Thoracic aorta (tissue), 2 donors: Measurements from ENCODE around the gene MRPS34. TPM values are rescaled to one million over a fixed set of nuclear protein-coding genes. Genes with fewer than 3 reads are reported as not detected.

Source experiments
- ATAC-seq: fragments of 150-250 bp; one replicate; pipeline ENCODE4 v1.8.0; 2017; ENCODE audit warnings: low read depth; ENCODE audit not compliant: insufficient number of reproducible peaks, low FRiP score
- DNase-seq: peaks from one replicate; pipeline ENCODE4 v3.0.0-alpha.2; 2020; ENCODE audit warnings: low spot score
- H3K27ac ChIP-seq, 2 donors: fragments of 200-600 bp; sonication (generic); 1 replicate in 1 of 2; 2 replicates in 1 of 2; pipeline ENCODE4 v1.5.1; 2016; ENCODE audit warnings: mild to moderate bottlenecking in 2 of 2, moderate library complexity in 2 of 2
- H3K27me3 ChIP-seq: fragments of 200-600 bp; sonication (generic); replicated peaks from 2 replicates; pipeline ENCODE4 v1.6.0; 2016; ENCODE audit warnings: mild to moderate bottlenecking; ENCODE audit not compliant: insufficient read depth
- H3K36me3 ChIP-seq: fragments of 200-600 bp; sonication (generic); one replicate; pipeline ENCODE4 v1.5.1; 2016
- H3K4me1 ChIP-seq, 2 donors: fragments of 200-600 bp; sonication (generic); 1 replicate in 1 of 2; 2 replicates in 1 of 2; pipeline versions ENCODE4 v1.5.1 to v1.6.0; 2016; ENCODE audit warnings: low read depth in 2 of 2, mild to moderate bottlenecking in 1 of 2; ENCODE audit not compliant: control insufficient read depth in 1 of 2
- H3K4me3 ChIP-seq: fragments of 200-600 bp; sonication (generic); 2 replicates; pipeline ENCODE4 v1.5.1; 2016; ENCODE audit warnings: mild to moderate bottlenecking
- H3K9me3 ChIP-seq: fragments of 200-600 bp; sonication (generic); 2 replicates; pipeline ENCODE4 v1.5.1; 2016
- CTCF ChIP-seq: fragments of 200-600 bp; sonication (generic); IDR thresholded peaks from one replicate; pipeline ENCODE4 v1.5.1; 2019; ENCODE audit warnings: antibody characterized with exemption
- total RNA-seq, 2 donors: library from RNA; depleted of rRNA; stranded (reverse); fragments of >200 nt; gene quantifications; one replicate each; pipeline versions ENCODE4 v1.1.0 to v1.2.3, GENCODE V29; 2016

MRPS34 gene
- total RNA-seq, 2 donors from 2014 or later = 36.9 to 48.3 TPM

- DNase-seq = no peak
- Histone ChIP-seq H3K4me3 (no peak overlapping the region), H3K36me3 (peaks cover 37% of the 10 kb centered on the region), H3K9me3 (no peaks in the 10 kb centered on the region), H3K27me3 (no peaks in the 10 kb centered on the region), H3K4me1 (no peaks in the 10 kb centered on the region), H3K27ac (no peak overlapping the region)
- TF ChIP-seq CTCF = no peak
- no peak for ATAC-seq
Measured at GRCh38 chr16:1731603-1732002, 41.3 kb downstream of the MRPS34 start.

- H3K36me3 ChIP-seq = peaks cover 42% of the 10 kb centered on the region
- no peaks in the 10 kb centered on the region for H3K27me3 ChIP-seq
- ATAC-seq (no peak), DNase-seq (no peak)
- no peak overlapping the region for H3K27ac ChIP-seq
- TF ChIP-seq CTCF = no peak
- no peaks in the 10 kb centered on the region for H3K4me1 ChIP-seq
- no peaks in the 10 kb centered on the region for H3K9me3 ChIP-seq
- no peak overlapping the region for H3K4me3 ChIP-seq
Measured at GRCh38 chr16:1731073-1731472, 41.9 kb downstream of the MRPS34 start.

GRCh38 chr16:1729445-1729844 is 43.5 kb downstream of the MRPS34 start:
- Histone ChIP-seq H3K27me3 (no peaks in the 10 kb centered on the region), H3K36me3 (peaks cover 45% of the 10 kb centered on the region), H3K27ac (no peak overlapping the region), H3K4me1 (no peaks in the 10 kb centered on the region), H3K4me3 (no peak overlapping the region), H3K9me3 (no peaks in the 10 kb centered on the region)
- TF ChIP-seq CTCF = no peak
- DNase-seq (no peak), ATAC-seq (no peak)

- ATAC-seq (no peak), DNase-seq (no peak)
- Histone ChIP-seq H3K4me3 (no peak overlapping the region), H3K9me3 (no peaks in the 10 kb centered on the region), H3K36me3 (peaks cover 42% of the 10 kb centered on the region), H3K4me1 (no peaks in the 10 kb centered on the region), H3K27ac (no peak overlapping the region), H3K27me3 (no peaks in the 10 kb centered on the region)
- no peak for TF ChIP-seq CTCF
Measured at GRCh38 chr16:1729026-1729425, 43.9 kb downstream of the MRPS34 start.

- peaks cover 36% of the 10 kb centered on the region for H3K36me3 ChIP-seq
Measured at GRCh38 chr16:1727651-1728624, 45.0 kb downstream of the MRPS34 start.

More at GRCh38 chr16:1727651-1728624, 45.0 kb downstream of the MRPS34 start:
- Histone ChIP-seq H3K4me3 (no peak overlapping the region), H3K27ac (no peak overlapping the region), H3K9me3 (no peaks in the 10 kb centered on the region), H3K4me1 (peaks cover 5 to 6% of the 10 kb centered on the region in 2 donors), H3K27me3 (no peaks in the 10 kb centered on the region)
- ATAC-seq (no peak), DNase-seq (no peak)
- TF ChIP-seq CTCF = no peak
